HEK293 (cell line): Measurements from ENCODE around the gene GSC2.
A peak's percentile ranks its signal among the peaks of the same experiment; 100 is the strongest.

Source experiments
- BCL11B ChIP-seq: fragments of 450-650 bp; formaldehyde crosslinking; IDR thresholded peaks from 2 replicates; pipeline ENCODE4 v1.5.1; 2016; ENCODE audit warnings: low read depth, missing biosample characterization, missing genetic modification characterization
- KLF7 ChIP-seq: fragments of 450-650 bp; formaldehyde crosslinking; IDR thresholded peaks from 2 replicates; pipeline ENCODE4 v1.5.1; 2016; ENCODE audit warnings: missing biosample characterization, missing genetic modification characterization, borderline replicate concordance
- KLF9 ChIP-seq: fragments of 450-650 bp; formaldehyde crosslinking; IDR thresholded peaks from 2 replicates; pipeline ENCODE4 v1.5.1; 2016; ENCODE audit warnings: missing biosample characterization, missing genetic modification characterization, low read depth
- PBX3 ChIP-seq: sonication (generic); formaldehyde crosslinking; IDR thresholded peaks from 2 replicates; pipeline ENCODE4 v1.8.1; 2022; ENCODE audit warnings: mild to moderate bottlenecking, moderate library complexity, missing genetic modification reagents
- WT1 ChIP-seq: fragments of 450-650 bp; formaldehyde crosslinking; IDR thresholded peaks from 2 replicates; pipeline ENCODE4 v1.5.1; 2016; ENCODE audit warnings: missing biosample characterization, missing genetic modification characterization
- ZBTB44 ChIP-seq: fragments of 450-650 bp; IDR thresholded peaks from 2 replicates; pipeline ENCODE4 v1.5.1; 2018; ENCODE audit warnings: missing biosample characterization, mild to moderate bottlenecking, missing genetic modification characterization
- ZBTB49 ChIP-seq: fragments of 450-650 bp; formaldehyde crosslinking; IDR thresholded peaks from 2 replicates; pipeline ENCODE4 v1.5.1; 2016; ENCODE audit warnings: missing biosample characterization, missing genetic modification characterization, low read depth
- ZBTB8A ChIP-seq: fragments of 450-650 bp; formaldehyde crosslinking; IDR thresholded peaks from 2 replicates; pipeline ENCODE4 v1.5.1; 2016; ENCODE audit warnings: missing biosample characterization, missing genetic modification characterization
- ZFP3 ChIP-seq: fragments of 450-650 bp; formaldehyde crosslinking; IDR thresholded peaks from 2 replicates; pipeline ENCODE4 v1.5.1; 2016; ENCODE audit warnings: low read depth, missing biosample characterization, missing genetic modification characterization
- ZFP37 ChIP-seq: fragments of 450-650 bp; formaldehyde crosslinking; IDR thresholded peaks from 2 replicates; pipeline ENCODE4 v1.5.1; 2016; ENCODE audit warnings: missing biosample characterization, missing genetic modification characterization
- ZFP41 ChIP-seq: fragments of 450-650 bp; formaldehyde crosslinking; IDR thresholded peaks from 2 replicates; pipeline ENCODE4 v1.5.1; 2016; ENCODE audit warnings: missing biosample characterization, missing genetic modification characterization, borderline replicate concordance
- ZNF112 ChIP-seq: fragments of 450-650 bp; formaldehyde crosslinking; IDR thresholded peaks from 2 replicates; pipeline ENCODE4 v1.5.0; 2017; ENCODE audit warnings: missing biosample characterization, missing genetic modification characterization
- ZNF19 ChIP-seq: fragments of 450-650 bp; formaldehyde crosslinking; IDR thresholded peaks from 2 replicates; pipeline ENCODE4; 2016; ENCODE audit warnings: missing biosample characterization, missing genetic modification characterization, low read depth
- ZNF626 ChIP-seq: fragments of 450-650 bp; sonication (Bioruptor Pico); formaldehyde crosslinking; IDR thresholded peaks from 2 replicates; pipeline ENCODE4 v1.5.1; 2018; ENCODE audit warnings: missing biosample characterization, missing genetic modification characterization, inconsistent platforms
- ZNF654 ChIP-seq: fragments of 450-650 bp; formaldehyde crosslinking; IDR thresholded peaks from 2 replicates; pipeline ENCODE4 v1.5.1; 2016; ENCODE audit warnings: low read depth, missing biosample characterization, missing genetic modification characterization
- ZNF664 ChIP-seq: fragments of 450-650 bp; formaldehyde crosslinking; IDR thresholded peaks from 2 replicates; pipeline ENCODE4 v1.5.1; 2016; ENCODE audit warnings: missing biosample characterization, missing genetic modification characterization
- ZNF670 ChIP-seq: fragments of 450-650 bp; formaldehyde crosslinking; IDR thresholded peaks from 2 replicates; pipeline ENCODE4 v1.5.1; 2016; ENCODE audit warnings: missing biosample characterization, missing genetic modification characterization, low read depth
- ZNF704 ChIP-seq: fragments of 450-650 bp; formaldehyde crosslinking; IDR thresholded peaks from 2 replicates; pipeline ENCODE4 v1.5.1; 2016; ENCODE audit warnings: missing biosample characterization, missing genetic modification characterization
- ZNF792 ChIP-seq: fragments of 450-650 bp; formaldehyde crosslinking; IDR thresholded peaks from 2 replicates; pipeline ENCODE4 v1.5.1; 2016; ENCODE audit warnings: missing biosample characterization, missing genetic modification characterization
- TF ChIP-seq, protein P1 (sequence below): fragments of 450-650 bp; formaldehyde crosslinking; IDR thresholded peaks from 2 replicates; pipeline ENCODE4 v1.5.1; 2016; ENCODE audit warnings: missing biosample characterization, missing genetic modification characterization, borderline replicate concordance
- TF ChIP-seq, protein P2 (sequence below): fragments of 450-650 bp; formaldehyde crosslinking; conservative IDR thresholded peaks from 2 replicates; pipeline ENCODE4 v1.5.1; 2016; ENCODE audit warnings: low read depth, missing biosample characterization, missing genetic modification characterization
- TF ChIP-seq, protein P3 (sequence below): fragments of 450-650 bp; formaldehyde crosslinking; IDR thresholded peaks from 2 replicates; pipeline ENCODE4 v1.5.1; 2016; ENCODE audit warnings: missing biosample characterization, missing genetic modification characterization

Gene GSC2

GRCh38 chr22:19178657-19179496 is 28.8 kb upstream of the GSC2 start, which contains the start of gene SLC25A1 (continued):
- TF ChIP-seq PBX3 (CRISPR knock-in tag) (no peak; the same call in 1 of the 2 replicates), BCL11B (tag by site-specific recombination) (no peak), ZNF19 (tag by site-specific recombination) (no peak), WT1 (peak; percentile 37; the same call in 1 of the 2 replicates), ZNF704 (tag by site-specific recombination) (no peak), ZFP41 (tag by site-specific recombination) (no peak), KLF9 (tag by site-specific recombination) (peak; percentile 89), ZNF792 (tag by site-specific recombination) (no peak), ZNF112 (tag by site-specific recombination) (no peak), ZBTB49 (no peak), ZNF626 (tag by site-specific recombination) (no peak), ZBTB8A (tag by site-specific recombination) (peak; percentile 23), ZNF670 (tag by site-specific recombination) (no peak), ZNF664 (tag by site-specific recombination) (no peak), ZFP3 (tag by site-specific recombination) (no peak), ZNF654 (tag by site-specific recombination) (no peak), ZBTB44 (tag by site-specific recombination) (no peak), ZFP37 (tag by site-specific recombination) (no peak), KLF7 (tag by site-specific recombination) (peak; percentile 78; the same call in 1 of the 2 replicates)
- TF ChIP-seq, protein P1, sequence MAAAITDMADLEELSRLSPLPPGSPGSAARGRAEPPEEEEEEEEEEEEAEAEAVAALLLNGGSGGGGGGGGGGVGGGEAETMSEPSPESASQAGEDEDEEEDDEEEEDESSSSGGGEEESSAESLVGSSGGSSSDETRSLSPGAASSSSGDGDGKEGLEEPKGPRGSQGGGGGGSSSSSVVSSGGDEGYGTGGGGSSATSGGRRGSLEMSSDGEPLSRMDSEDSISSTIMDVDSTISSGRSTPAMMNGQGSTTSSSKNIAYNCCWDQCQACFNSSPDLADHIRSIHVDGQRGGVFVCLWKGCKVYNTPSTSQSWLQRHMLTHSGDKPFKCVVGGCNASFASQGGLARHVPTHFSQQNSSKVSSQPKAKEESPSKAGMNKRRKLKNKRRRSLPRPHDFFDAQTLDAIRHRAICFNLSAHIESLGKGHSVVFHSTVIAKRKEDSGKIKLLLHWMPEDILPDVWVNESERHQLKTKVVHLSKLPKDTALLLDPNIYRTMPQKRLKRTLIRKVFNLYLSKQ: no peak
- TF ChIP-seq, protein P2, sequence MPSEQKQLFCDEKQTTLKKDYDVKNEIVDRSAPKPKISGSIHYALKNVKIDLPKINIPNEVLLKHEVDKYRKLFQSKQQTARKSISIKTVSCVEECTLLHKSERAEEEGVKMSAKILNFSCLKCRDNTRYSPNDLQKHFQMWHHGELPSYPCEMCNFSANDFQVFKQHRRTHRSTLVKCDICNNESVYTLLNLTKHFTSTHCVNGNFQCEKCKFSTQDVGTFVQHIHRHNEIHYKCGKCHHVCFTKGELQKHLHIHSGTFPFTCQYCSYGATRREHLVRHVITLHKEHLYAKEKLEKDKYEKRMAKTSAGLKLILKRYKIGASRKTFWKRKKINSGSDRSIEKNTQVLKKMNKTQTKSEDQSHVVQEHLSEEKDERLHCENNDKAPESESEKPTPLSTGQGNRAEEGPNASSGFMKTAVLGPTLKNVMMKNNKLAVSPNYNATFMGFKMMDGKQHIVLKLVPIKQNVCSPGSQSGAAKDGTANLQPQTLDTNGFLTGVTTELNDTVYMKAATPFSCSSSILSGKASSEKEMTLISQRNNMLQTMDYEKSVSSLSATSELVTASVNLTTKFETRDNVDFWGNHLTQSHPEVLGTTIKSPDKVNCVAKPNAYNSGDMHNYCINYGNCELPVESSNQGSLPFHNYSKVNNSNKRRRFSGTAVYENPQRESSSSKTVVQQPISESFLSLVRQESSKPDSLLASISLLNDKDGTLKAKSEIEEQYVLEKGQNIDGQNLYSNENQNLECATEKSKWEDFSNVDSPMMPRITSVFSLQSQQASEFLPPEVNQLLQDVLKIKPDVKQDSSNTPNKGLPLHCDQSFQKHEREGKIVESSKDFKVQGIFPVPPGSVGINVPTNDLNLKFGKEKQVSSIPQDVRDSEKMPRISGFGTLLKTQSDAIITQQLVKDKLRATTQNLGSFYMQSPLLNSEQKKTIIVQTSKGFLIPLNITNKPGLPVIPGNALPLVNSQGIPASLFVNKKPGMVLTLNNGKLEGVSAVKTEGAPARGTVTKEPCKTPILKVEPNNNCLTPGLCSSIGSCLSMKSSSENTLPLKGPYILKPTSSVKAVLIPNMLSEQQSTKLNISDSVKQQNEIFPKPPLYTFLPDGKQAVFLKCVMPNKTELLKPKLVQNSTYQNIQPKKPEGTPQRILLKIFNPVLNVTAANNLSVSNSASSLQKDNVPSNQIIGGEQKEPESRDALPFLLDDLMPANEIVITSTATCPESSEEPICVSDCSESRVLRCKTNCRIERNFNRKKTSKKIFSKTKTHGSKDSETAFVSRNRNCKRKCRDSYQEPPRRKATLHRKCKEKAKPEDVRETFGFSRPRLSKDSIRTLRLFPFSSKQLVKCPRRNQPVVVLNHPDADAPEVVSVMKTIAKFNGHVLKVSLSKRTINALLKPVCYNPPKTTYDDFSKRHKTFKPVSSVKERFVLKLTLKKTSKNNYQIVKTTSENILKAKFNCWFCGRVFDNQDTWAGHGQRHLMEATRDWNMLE: no peak
- TF ChIP-seq, protein P3, sequence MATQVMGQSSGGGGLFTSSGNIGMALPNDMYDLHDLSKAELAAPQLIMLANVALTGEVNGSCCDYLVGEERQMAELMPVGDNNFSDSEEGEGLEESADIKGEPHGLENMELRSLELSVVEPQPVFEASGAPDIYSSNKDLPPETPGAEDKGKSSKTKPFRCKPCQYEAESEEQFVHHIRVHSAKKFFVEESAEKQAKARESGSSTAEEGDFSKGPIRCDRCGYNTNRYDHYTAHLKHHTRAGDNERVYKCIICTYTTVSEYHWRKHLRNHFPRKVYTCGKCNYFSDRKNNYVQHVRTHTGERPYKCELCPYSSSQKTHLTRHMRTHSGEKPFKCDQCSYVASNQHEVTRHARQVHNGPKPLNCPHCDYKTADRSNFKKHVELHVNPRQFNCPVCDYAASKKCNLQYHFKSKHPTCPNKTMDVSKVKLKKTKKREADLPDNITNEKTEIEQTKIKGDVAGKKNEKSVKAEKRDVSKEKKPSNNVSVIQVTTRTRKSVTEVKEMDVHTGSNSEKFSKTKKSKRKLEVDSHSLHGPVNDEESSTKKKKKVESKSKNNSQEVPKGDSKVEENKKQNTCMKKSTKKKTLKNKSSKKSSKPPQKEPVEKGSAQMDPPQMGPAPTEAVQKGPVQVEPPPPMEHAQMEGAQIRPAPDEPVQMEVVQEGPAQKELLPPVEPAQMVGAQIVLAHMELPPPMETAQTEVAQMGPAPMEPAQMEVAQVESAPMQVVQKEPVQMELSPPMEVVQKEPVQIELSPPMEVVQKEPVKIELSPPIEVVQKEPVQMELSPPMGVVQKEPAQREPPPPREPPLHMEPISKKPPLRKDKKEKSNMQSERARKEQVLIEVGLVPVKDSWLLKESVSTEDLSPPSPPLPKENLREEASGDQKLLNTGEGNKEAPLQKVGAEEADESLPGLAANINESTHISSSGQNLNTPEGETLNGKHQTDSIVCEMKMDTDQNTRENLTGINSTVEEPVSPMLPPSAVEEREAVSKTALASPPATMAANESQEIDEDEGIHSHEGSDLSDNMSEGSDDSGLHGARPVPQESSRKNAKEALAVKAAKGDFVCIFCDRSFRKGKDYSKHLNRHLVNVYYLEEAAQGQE (tag by site-specific recombination): no peak
